IPS-18c (cell line): Measurements from ENCODE around the gene SLC28A2.
"Not testable (repeated sequence)": the region's sequence is repeated elsewhere in the genome, so short reads cannot be mapped to it uniquely, and the experiment has no call there.

Experiments used
- H3K4me3 ChIP-seq: 2 replicates; pipeline ENCODE4 v1.7.0; 2013; ENCODE audit warnings: low read depth, mild to moderate bottlenecking, low read length, moderate library complexity; ENCODE audit not compliant: insufficient read depth
- H3K9me3 ChIP-seq: one replicate; pipeline ENCODE4 v1.6.1; 2013; ENCODE audit warnings: mild to moderate bottlenecking, low read length, moderate library complexity; ENCODE audit not compliant: control insufficient read depth, insufficient read depth

The SLC28A2 gene

DNA sequence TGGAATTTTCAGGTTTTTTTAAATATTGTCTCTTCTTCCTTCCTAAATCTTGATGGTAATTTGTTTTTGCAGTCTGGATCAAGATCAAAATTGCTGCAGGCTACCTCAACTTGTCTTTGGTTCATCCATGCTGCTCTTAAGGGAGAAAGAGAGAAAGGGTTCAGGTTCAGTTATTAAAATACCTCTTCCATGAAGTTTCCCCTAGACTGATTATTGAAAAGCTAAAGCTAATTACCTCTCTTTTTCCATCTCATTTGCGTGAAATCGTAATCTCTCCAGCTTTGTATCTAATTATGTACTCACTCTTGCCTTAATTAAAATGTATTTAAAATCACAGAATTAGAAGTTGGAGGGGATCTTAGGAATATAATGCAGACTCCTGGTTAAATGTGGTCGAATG, 52.7 kb downstream of the SLC28A2 start:
- no peak overlapping the region for H3K4me3 ChIP-seq
- no peaks in the 10 kb centered on the region for H3K9me3 ChIP-seq

DNA sequence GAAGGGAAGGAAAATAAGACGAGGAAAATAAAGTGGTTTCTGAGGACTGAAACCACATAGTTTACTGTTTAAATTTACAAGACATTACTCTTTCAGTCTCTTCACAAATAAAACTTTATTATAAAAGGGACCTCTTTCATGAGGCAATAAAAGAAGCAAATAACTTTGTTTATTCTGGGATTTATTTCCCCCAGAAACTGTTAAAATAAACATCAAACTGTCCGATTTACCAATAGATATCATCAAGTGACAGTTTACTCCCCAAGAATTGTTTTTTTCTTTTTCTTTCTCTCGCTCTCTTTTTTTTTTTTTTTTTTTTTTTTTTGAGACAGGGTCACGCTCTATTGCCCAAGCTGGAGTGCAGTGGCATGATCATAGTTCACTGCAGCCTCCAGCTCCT, 54.1 kb downstream of the SLC28A2 start:
- Histone ChIP-seq H3K4me3 (no peak overlapping the region), H3K9me3 (no peaks in the 10 kb centered on the region)

DNA sequence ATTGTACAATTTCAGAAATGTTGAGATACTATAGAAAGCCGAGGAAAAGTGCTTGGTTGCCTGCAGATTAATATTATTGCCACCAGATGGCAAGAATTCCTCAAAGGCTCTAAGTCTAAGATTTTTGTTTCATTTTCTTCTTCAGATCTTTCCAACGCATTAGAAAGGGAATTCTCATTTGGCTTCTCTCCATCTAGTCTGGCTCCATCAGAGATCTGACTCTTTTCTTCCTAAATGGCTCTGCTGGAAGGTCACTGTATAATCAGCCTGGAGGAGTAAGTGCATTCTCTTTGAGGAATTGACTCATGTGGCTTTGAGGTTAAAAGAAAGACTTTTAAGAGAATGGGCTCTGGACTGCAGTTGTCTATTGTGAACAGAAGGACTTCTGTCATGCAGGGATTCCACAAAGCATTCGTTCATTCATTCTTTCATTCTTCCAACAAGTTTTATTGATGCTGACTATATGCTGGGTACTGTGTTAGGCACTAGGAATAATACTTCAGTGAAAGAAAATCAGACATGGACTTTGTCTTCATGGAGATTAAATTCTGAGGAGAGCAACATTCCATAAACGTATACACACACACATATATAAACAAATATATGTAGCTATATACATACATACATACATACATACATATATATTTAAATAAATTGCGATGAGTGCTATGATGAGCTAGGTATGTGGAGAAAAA, 55.3 kb downstream of the SLC28A2 start:
- no peaks in the 10 kb centered on the region for H3K9me3 ChIP-seq
- H3K4me3 ChIP-seq, result no peak overlapping the region

DNA sequence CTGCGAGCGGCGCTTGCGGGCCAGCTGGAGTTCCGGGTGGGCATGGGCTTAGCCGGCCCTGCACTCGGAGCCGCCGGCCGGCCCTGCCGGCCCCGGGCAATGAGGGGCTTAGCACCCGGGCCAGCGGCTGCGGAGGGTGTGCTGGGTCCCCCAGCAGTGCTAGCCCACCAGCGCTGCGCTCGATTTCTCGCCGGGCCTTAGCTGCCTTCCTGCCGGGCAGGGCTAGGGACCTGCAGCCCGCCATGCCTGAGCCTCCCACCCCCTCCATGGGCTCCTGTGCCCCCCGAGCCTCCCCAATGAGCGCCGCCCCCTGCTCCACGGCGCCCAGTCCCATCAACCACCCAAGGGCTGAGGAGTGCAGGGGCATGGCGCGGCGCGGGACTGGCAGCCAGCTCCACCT, 62.1 kb downstream of the SLC28A2 start:
- not testable (repeated sequence) for H3K9me3 ChIP-seq, H3K4me3 ChIP-seq

DNA sequence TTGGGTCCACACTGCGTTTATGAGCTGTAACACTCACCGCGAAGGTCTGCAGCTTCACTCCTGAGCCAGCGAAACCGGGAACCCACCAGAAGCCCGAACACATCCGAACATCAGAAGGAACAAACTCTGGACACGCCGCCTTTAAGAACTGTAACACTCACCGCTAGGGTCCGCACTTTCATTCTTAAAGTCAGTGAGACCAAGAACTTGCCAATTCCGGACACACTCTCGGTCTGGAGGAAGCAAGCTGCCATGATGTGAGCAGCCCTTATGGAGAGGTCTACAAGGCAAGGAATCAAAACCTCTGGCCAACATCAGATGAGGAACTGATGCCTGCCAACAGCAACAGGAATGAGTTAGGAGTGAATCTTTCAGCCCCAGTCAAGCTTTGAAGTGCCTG, 62.9 kb downstream of the SLC28A2 start:
- Histone ChIP-seq H3K4me3 (no peak overlapping the region), H3K9me3 (no peaks in the 10 kb centered on the region)

DNA sequence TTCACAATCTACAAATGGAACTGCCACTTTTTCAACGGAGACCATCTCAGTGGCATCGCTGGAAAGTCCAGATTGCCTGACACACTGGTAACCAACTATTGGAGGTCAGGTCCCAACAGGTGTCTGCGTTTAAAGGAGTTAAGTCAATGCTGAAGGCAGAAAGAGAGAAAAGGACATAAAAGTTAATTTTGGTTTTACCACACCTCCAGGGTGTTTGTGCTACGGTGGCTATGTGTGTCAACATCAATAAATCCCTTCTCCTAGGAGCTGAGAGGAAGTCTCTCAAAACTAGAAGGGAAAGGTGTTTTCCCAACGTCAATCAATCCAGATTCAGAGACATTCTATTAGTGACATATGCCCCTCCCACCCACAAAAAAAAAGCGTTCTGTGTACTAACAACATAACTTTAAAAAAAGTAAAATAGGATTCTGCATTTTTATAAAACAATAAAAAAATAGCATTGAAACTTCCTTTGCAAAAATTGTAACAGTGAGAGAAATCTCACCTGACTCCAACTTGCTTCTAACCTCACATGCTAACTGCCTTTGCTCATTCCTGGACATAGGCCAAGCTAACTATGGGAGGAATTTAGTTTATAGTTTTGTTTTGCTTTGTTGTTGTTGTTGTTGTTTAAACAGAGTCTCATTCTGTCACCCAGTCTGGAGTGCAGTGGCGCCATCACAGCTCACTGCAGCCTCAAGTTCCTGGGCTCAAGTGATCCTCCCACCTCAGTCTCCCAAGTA, 67.6 kb downstream of the SLC28A2 start:
- H3K4me3 ChIP-seq, result no peak overlapping the region
- H3K9me3 ChIP-seq, result no peaks in the 10 kb centered on the region

DNA sequence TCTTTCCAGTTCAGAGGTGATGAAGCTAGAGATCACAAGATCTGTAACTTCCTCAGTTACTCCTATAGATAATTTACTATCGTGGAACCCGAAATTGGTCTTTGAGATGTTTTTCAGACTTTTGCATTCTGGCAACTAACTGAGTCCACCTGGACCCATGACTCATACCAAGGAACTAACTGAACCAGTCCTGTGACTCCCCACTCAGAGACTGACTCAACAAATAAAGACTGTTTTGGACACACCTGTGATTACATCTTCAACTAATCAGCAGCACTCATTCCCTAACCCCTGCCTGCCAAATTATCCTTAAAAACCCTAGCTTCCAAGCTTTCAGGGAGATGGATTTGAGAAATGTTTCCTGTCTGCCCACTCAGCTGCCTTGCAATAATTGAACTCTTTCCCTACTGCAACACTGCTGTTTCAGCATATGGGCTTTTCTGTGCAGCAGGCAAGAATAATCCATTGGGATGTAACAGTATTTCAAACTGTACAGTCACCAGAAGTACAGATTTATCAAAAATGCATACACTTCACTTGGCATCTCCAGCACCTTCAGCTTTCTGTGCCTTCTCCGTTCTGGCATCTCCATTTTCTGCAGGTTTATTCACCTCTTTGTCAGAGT, 68.7 kb downstream of the SLC28A2 start:
- no peak overlapping the region for H3K4me3 ChIP-seq
- H3K9me3 ChIP-seq, result no peaks in the 10 kb centered on the region

DNA sequence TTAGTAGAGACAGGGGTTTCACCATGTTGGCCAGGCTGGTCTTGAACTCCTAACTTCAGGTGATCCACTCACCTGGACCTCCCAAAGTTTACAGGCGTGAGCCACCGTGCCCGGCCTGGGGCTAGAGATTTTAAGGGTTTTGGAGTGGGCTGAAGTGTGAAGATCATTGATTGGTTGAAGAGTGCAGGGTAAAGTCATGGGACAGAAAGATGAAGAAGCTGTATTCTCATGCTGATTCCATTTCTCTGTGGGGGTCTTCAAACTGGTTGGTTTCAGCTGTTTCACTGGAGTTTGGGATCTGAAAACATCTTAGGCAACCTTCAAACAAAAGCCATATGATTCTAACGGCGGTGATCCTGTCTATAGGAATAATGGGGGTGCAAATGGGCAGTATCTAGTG, 74.2 kb downstream of the SLC28A2 start:
- Histone ChIP-seq H3K4me3 (no peak overlapping the region), H3K9me3 (no peaks in the 10 kb centered on the region)

DNA sequence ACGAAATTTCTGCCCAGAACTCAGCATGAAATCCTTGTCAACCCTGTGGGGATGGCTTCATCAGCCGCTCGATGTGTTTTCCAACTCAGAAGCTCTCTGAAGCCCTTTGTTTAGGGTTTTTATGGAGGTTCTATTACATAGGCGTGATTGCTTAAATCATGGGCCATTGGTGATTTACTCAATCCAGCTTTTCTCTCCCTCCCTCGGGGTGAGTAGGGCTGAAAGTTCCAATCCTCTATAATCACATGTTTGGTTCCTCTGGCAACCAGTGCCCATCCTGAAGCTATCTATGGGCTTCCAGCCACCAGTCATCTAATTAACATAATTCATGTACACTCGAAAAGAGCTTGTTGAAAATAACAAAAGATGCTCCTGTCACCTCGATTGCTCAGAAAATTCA, 74.7 kb downstream of the SLC28A2 start:
- no peak overlapping the region for H3K4me3 ChIP-seq
- no peaks in the 10 kb centered on the region for H3K9me3 ChIP-seq
